Activated CD4-positive, alpha-beta T cell treated with anti-CD3 and anti-CD28 coated beads, Interleukin-2, amount 50 U/mL, for 48 hours (primary cell): ENCODE measurements around the gene RPLP1.
"Not testable (repeated sequence)": the region's sequence is repeated elsewhere in the genome, so short reads cannot be mapped to it uniquely, and the experiment has no call there.

Experiments used
- DNase-seq, 2 experiments: peaks; one replicate each; pipeline ENCODE4 v3.0.0-alpha.2; 2020

The RPLP1 gene

GRCh38 chr15:69443032-69443611 is 9.5 kb upstream of the RPLP1 start:
- DNase-seq = no peak

GRCh38 chr15:69444686-69445085 is 7.9 kb upstream of the RPLP1 start:
- DNase-seq = no peak

DNA sequence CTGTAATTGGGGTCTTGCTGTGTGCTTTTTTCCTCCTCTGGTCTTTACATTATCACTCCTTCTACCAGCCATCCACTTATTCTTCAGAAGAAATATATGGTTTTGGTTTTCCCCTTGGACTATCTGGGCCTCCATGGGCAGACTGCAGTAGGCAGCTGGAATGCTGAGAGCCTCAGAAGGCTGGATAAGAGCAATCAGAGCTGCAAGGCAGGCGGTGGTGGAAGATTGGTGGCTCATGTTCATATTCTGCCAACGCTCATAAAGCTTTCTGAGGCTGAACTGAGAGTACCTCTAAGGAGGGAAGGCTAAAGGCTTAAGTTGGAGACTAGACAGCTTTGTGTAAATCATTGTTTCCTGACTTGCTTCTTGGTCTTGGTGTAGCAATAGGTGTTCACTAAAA is 5.7 kb upstream of the RPLP1 start:
- no peak for DNase-seq

DNA sequence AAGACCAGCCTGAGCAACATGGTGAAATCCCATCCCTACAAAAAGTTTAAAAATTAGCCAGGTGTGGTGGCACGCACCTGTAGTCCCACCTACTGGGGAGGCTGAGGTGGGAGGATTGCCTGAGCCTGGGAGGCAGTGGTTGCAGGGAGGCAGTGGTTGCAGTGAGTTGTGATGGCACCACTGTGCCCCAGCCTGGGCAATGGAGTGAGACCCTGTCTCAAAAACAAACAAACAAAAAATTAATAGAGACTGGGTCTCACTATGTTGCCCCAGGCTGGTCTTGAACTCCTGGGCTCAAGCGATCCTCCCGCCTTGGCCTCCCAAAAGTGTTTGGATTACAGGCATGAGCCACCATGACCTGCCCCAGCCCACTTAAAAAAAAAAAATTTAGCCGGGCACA is 2.4 kb upstream of the RPLP1 start:
- DNase-seq = not testable (repeated sequence)

- no peak for DNase-seq
Measured at GRCh38 chr15:69450968-69451695, 1.5 kb upstream of the RPLP1 start.

GRCh38 chr15:69451951-69452691 is 497 bp upstream of the RPLP1 start:
- DNase-seq = peak in 1 of 2 experiments; percentile 45

DNA sequence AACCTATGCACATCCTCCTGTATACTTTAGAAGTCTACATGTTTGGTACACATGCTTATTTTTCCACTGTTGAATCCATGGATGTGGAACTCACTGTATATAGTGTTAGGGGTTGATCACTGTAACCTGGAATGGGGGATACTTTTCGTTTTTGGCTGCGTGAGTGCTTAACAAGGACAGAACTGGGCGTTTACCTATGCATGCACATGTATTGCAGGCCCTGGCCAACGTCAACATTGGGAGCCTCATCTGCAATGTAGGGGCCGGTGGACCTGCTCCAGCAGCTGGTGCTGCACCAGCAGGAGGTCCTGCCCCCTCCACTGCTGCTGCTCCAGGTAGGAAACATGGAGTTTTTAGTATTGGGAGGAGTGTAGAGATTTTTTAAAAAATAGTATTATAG is 2.3 kb downstream of the RPLP1 start:
- no peak for DNase-seq

DNA sequence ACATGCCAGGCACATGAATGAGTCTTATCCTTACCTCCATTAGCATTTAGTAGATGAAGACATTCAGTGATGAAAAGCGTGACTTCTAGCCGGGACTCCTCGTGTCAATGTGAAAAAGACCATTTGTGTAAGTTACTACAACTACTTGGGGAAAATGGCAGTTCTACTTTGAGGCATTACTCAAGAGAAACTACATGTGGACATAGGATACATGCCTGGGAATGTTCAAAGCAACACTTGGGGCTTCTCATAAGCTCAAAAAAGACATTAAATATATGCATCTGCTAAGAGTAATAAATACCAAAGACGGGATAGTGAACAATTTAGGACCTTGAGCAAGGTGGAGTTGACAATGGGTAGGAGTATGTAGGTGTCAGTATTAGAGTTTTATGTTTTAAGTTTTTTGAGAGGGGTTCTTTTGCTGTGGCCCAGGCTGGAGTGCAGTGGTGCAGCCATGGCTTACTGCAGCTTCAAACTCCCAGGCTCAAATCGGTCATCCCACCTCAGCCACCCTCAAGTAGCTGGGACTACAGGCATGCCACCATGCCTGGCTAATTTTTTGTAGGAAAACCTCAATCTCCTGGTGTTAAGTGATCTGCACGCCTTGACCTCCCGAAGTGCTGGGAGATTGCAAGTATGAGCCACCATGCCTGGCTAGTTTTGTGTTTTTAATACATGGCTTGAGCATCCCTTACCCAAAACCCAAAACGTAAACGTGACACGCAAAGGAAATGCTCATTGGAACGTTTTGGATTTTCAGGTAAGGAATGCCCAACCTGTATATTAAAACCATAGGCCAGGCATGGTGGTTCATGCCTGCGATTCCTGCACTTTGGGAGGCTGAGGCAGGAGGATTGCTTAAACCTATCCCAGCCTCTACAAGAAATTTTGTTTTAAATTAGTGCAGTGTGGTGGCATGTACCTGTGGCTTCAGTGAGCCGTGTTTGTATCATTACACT is 3.9 kb downstream of the RPLP1 start:
- DNase-seq = no peak

DNA sequence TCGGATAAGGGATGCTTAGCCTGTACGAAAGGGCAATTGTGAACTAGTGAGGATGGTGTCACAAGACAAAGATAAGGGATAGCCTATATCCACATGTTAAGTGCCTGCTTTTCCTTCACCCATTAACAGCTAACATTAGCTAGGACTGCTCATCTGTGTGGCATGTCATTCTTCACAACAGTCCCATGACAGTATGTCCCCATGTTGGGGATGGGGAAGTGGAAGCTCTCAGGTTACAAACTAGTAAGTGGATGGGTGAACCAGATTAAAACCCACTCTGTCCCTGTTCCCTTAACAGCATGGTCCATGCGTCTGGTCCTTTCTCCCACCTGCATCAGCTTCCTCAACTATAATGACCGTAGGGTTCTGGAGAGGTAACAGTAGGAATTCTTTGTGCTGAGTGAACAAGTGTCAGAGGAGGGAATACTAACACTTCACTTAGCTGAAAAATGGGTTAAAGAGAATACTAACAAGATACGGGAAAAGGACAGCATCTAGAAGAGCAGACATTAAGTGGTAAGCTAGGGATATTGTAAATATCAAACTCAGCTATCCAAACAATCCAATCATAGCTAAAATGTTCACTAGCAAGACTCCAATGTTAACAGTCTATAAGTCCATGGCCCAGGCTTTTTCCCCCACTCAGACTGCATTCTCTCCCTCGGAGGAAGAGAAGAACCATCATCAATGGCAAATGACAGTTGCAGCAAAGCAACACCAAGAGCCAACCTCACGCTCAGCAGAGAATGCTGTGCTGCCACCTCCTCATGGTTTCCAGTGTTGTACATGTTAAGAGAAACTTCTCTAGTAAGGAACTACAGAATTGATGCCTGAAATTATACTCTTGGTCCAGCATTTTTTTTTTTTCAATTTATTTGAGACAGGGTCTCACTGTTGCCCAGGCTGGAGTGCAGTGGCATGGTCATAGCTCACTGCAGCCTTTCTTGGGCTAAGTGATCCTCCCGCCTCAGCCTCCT is 5.0 kb downstream of the RPLP1 start:
- no peak for DNase-seq

DNA sequence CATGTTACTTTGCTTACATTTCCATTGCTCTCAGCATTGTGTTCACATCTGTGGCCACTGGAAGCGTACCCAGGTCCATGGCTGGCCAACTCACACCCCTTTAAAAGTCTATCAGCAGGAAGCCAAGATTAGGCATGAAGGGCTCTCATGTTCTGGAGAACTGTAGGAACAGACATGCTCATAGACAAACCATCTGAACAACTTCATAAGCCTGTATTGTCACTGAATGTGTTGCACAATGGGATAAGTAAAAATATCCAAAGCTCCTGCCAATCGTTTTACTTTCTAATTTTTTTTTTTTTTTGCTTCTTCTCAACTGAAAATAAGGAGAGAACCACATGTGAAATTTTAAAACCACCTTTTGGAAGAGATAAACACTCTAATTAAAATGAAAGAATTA is 6.4 kb downstream of the RPLP1 start:
- DNase-seq = no peak

DNA sequence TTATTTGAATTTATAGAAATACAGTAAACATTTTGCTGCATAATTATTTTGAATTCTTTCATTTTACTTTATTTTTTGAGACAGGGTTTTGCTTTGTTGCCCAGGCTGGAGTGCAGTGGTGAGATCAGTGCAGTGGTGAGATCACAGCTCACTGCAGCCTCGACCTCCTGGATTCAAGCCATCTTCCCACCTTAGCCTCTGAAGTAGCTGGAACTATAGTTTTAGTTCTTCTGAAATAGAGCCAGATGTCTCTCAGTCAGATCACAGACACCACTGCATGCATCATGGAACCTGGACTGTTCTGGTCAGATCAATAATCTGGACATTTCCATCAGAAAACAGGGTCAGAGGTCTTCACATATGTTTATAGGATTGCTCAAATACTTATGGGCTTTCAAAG is 7.9 kb downstream of the RPLP1 start:
- no peak for DNase-seq

GRCh38 chr15:69462030-69462492 is 9.4 kb downstream of the RPLP1 start:
- no peak for DNase-seq

- peak; percentile 93 to 95 for DNase-seq
Measured at GRCh38 chr15:69462493-69463181, 10.0 kb downstream of the RPLP1 start.

- DNase-seq = no peak
Measured at GRCh38 chr15:69463182-69463756, 10.7 kb downstream of the RPLP1 start.

DNA sequence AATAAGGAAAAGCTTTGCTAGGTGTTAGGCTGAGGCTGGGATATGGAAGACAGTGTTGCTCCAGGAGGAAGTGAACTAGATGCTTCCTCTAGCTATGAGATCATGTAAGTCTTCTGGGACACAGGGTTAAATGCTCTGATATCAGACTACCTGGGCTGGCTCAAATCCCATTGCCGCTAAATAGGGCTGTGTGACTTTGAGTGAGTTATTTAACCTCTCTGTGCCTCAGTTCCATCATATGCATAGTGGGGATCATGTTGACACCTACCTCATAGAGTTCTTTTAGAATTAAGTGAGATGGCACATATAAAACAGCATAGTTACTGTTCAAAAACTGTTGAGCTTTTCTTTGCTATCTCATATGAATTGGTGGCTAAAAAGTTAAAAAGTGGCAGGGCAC is 12.6 kb downstream of the RPLP1 start:
- no peak for DNase-seq

- no peak for DNase-seq
Measured at GRCh38 chr15:69466733-69467132, 14.1 kb downstream of the RPLP1 start.

DNA sequence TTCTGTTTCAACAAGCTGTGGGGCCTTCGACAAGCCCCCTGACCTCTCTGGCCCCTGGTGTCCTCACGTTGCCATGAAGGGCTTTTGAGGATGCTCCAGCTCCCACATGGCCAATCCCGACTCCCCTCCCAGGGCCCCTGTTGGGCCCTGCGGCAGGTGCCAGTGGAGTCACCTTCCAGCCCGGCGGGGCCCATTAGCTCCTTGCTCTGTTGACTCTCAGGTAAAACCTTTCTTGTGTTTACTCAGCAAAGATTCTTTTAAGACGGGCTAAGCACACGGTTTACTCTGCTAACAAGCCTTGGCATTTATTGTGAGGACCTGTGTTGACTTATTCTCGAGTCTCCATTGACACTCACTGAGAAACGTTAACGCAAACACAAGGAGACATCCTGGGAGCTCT is 15.0 kb downstream of the RPLP1 start:
- no peak for DNase-seq

DNA sequence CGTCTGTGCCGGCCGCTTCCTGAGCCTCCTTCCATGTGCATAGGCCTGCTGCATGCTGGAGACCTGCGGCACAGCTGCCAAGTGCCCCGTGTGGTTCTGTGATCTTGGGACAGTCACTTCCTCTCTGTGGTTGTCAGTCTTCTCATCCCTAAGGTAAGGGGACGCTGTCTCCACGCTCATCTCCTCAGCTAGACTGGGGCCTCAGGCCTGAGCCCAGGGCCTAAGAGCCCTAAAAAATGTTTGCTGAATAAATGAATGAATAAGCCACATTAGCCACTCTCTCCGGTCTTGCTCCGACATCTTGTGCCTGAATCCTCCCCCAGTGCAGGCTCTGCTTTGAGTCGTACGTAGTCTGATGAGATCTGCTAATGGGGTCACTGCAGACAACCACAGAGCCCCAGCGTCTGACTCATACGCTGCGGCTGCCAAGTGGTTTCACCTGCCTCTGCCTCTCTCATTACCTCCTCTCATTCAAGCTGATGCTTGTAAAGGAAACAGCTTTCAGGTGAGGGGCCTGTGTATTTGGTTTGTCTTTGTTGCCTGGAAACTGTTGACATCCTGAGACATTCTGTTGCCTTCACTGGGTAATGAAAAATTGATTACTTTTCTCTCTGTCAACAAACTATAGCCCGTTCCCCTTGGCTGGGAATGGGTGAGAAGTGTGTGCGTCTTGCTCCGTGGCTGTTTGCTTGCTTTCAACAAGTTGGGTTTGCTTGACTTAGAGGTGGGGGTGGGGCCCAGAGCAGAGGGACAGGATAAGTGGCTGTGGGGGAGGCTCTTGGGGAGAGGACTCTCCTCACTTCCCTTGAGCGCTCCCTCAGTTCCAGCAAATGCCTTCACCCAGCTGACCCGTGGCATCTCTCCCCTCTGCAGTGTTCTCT is 15.9 kb downstream of the RPLP1 start:
- peak; percentile 75 to 81 for DNase-seq

- no peak for DNase-seq
Measured at GRCh38 chr15:69469467-69470201, 17.0 kb downstream of the RPLP1 start.
